Activated CD8-positive, alpha-beta memory T cell treated with anti-CD3 and anti-CD28 coated beads, Interleukin-2, amount 50 U/mL, for 4 hours (primary cell): ENCODE results near the gene ATRN.
"Not testable (repeated sequence)": the region's sequence is repeated elsewhere in the genome, so short reads cannot be mapped to it uniquely, and the experiment has no call there.

ENCODE experiments used
- DNase-seq: peaks from one replicate; pipeline ENCODE4 v3.0.0-alpha.2; 2020

ATRN gene

GRCh38 chr20:3471397-3472021 lies 691 bp downstream of the ATRN start:
- no peak for DNase-seq

GRCh38 chr20:3472105-3472504 lies 1.3 kb downstream of the ATRN start:
- DNase-seq, result no peak

GRCh38 chr20:3473324-3473723 lies 2.5 kb downstream of the ATRN start:
- no peak for DNase-seq

- no peak for DNase-seq
These were observed 3.1 kb downstream of the ATRN start for GRCh38 chr20:3473944-3474343.

GRCh38 chr20:3477003-3477860 lies 6.4 kb downstream of the ATRN start:
- not testable (repeated sequence) for DNase-seq

- no peak for DNase-seq
These were observed 7.2 kb downstream of the ATRN start for GRCh38 chr20:3477861-3478544.

GRCh38 chr20:3479025-3479424 lies 8.2 kb downstream of the ATRN start:
- no peak for DNase-seq

GRCh38 chr20:3479759-3480615 lies 9.2 kb downstream of the ATRN start:
- DNase-seq, result no peak

GRCh38 chr20:3483309-3483708 lies 12.5 kb downstream of the ATRN start:
- DNase-seq, result no peak

- DNase-seq, result no peak
These were observed 13.0 kb downstream of the ATRN start for GRCh38 chr20:3483784-3484183.

GRCh38 chr20:3485913-3486312 lies 15.1 kb downstream of the ATRN start:
- no peak for DNase-seq

- no peak for DNase-seq
These were observed 16.0 kb downstream of the ATRN start for GRCh38 chr20:3486850-3487249.

- no peak for DNase-seq
These were observed 21.9 kb downstream of the ATRN start for GRCh38 chr20:3492669-3493068.

- no peak for DNase-seq
These were observed 23.4 kb downstream of the ATRN start for GRCh38 chr20:3494218-3494617.

- DNase-seq, result no peak
These were observed 32.1 kb downstream of the ATRN start for GRCh38 chr20:3502878-3503277.

GRCh38 chr20:3505148-3505547 lies 34.3 kb downstream of the ATRN start:
- no peak for DNase-seq

- DNase-seq, result no peak
These were observed 38.2 kb downstream of the ATRN start for GRCh38 chr20:3509064-3509463.

- DNase-seq, result no peak
These were observed 39.3 kb downstream of the ATRN start for GRCh38 chr20:3510110-3510509.

- not testable (repeated sequence) for DNase-seq
These were observed 41.4 kb downstream of the ATRN start for GRCh38 chr20:3512239-3512638.

GRCh38 chr20:3514012-3514642 lies 43.3 kb downstream of the ATRN start:
- no peak for DNase-seq

- no peak for DNase-seq
These were observed 44.8 kb downstream of the ATRN start for GRCh38 chr20:3515379-3516170.
